HEK293T (cell line): ENCODE results near the gene ARHGEF39.

Experiments
- CTCF ChIA-PET: fragments of 350-600 bp; formaldehyde crosslinking; extraction: SDS; loops from one replicate; lab custom pipeline; 2021; ENCODE audit warnings: antibody characterized with exemption, inconsistent platforms; lab: Yijun Ruan, JAX
- POLR2A ChIA-PET: fragments of 350-600 bp; formaldehyde crosslinking; extraction: SDS; loops from one replicate; lab custom pipeline; 2020; ENCODE audit warnings: antibody characterized with exemption, inconsistent platforms; lab: Yijun Ruan, JAX
- DNase-seq: peaks from one replicate; pipeline ENCODE4 v3.0.0; 2012; ENCODE audit warnings: mixed read lengths; ENCODE audit errors: extremely low spot score
- ARNT ChIP-seq: fragments of 450-650 bp; IDR thresholded peaks from 2 replicates; pipeline ENCODE4 v1.6.1; 2017; ENCODE audit warnings: mild to moderate bottlenecking
- BHLHE40 ChIP-seq: fragments of 450-650 bp; IDR thresholded peaks from 2 replicates; pipeline ENCODE4 v1.6.1; 2016; ENCODE audit warnings: mild to moderate bottlenecking, moderate library complexity, borderline replicate concordance
- CTBP1 ChIP-seq: fragments of 450-650 bp; IDR thresholded peaks from 2 replicates; pipeline ENCODE4 v1.6.1; 2016; ENCODE audit warnings: borderline replicate concordance
- ELF4 ChIP-seq: fragments of 450-650 bp; IDR thresholded peaks from 2 replicates; pipeline ENCODE4 v1.6.1; 2017; ENCODE audit warnings: antibody characterized with exemption
- FOXA1 ChIP-seq: fragments of 450-650 bp; IDR thresholded peaks from 2 replicates; pipeline ENCODE4 v1.6.1; 2016; ENCODE audit warnings: mild to moderate bottlenecking
- FOXK2 ChIP-seq: fragments of 450-650 bp; IDR thresholded peaks from 2 replicates; pipeline ENCODE4 v1.6.1; 2016; ENCODE audit warnings: mild to moderate bottlenecking
- FOXM1 ChIP-seq: fragments of 450-650 bp; IDR thresholded peaks from 2 replicates; pipeline ENCODE4 v1.6.1; 2017; ENCODE audit warnings: mild to moderate bottlenecking, borderline replicate concordance
- HDGF ChIP-seq: fragments of 450-650 bp; IDR thresholded peaks from 2 replicates; pipeline ENCODE4 v1.6.1; 2017; ENCODE audit warnings: antibody characterized with exemption, borderline replicate concordance
- L3MBTL2 ChIP-seq: fragments of 450-650 bp; conservative IDR thresholded peaks from 2 replicates; pipeline ENCODE4 v1.6.1; 2016; ENCODE audit warnings: mild to moderate bottlenecking
- LEF1 ChIP-seq: fragments of 450-650 bp; IDR thresholded peaks from 2 replicates; pipeline ENCODE4 v1.6.1; 2017; ENCODE audit warnings: mild to moderate bottlenecking, borderline replicate concordance
- NFRKB ChIP-seq: fragments of 450-650 bp; IDR thresholded peaks from 2 replicates; pipeline ENCODE4 v1.6.1; 2016; ENCODE audit warnings: mild to moderate bottlenecking, moderate library complexity
- SP1 ChIP-seq: fragments of 450-650 bp; IDR thresholded peaks from 2 replicates; pipeline ENCODE4 v1.6.1; 2017
- SUZ12 ChIP-seq: fragments of 450-650 bp; IDR thresholded peaks from 2 replicates; pipeline ENCODE4 v1.6.1; 2016; ENCODE audit warnings: mild to moderate bottlenecking
- TARDBP ChIP-seq: fragments of 450-650 bp; IDR thresholded peaks from 2 replicates; pipeline ENCODE4 v1.6.1; 2016
- ZNF384 ChIP-seq: fragments of 450-650 bp; IDR thresholded peaks from 2 replicates; pipeline ENCODE4 v1.6.1; 2016
- TF ChIP-seq, protein P1 (sequence below): fragments of 450-650 bp; IDR thresholded peaks from 2 replicates; pipeline ENCODE4 v1.6.1; 2016

ARHGEF39 gene

DNA sequence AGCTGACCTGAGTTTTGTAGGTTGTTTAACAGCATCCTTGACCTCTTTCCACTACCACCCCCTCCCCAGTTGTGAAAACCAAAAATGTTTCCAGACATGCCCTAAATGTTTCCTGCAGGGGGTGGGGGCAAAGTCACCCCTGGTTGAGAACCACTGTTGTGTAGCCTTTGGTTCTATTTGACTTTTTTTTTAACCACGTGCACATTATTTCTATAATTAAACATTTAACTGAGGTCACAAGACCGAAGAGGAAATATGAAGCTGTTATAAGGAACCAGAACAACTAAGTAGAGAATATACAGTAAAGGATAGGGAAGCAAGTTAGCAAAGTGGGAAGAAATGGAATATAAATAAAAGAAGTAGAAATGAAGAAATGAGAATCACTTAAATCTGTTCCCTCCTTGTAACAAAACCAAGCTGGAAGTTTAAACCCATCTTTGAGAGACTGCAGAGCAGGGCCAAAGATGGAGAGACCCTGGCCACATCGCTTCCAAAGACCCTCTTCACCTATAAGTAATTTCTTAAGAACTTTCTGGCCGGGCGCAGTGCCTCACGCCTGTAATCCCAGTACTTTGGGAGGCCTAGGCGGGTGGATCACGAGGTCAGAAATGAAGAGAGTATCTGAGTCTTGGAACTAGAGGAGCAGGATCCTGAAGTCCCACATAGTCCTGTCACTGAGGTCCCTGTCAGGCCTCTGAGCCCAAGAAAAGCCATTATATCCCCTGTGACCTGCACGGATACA, 28.7 kb downstream of the ARHGEF39 start:
- DNase-seq, result no peak
- TF ChIP-seq LEF1 (no peak), SUZ12 (no peak), SP1 (no peak), ZNF384 (no peak), ARNT (no peak), NFRKB (no peak), L3MBTL2 (no peak), FOXK2 (no peak), CTBP1 (no peak), FOXA1 (no peak), ELF4 (no peak), FOXM1 (no peak), BHLHE40 (no peak), HDGF (no peak), TARDBP (no peak)
- TF ChIP-seq, protein P1, sequence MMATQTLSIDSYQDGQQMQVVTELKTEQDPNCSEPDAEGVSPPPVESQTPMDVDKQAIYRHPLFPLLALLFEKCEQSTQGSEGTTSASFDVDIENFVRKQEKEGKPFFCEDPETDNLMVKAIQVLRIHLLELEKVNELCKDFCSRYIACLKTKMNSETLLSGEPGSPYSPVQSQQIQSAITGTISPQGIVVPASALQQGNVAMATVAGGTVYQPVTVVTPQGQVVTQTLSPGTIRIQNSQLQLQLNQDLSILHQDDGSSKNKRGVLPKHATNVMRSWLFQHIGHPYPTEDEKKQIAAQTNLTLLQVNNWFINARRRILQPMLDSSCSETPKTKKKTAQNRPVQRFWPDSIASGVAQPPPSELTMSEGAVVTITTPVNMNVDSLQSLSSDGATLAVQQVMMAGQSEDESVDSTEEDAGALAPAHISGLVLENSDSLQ, result no peak
- CTCF ChIA-PET, result no interaction called here
- POLR2A ChIA-PET, result no interaction called here

DNA sequence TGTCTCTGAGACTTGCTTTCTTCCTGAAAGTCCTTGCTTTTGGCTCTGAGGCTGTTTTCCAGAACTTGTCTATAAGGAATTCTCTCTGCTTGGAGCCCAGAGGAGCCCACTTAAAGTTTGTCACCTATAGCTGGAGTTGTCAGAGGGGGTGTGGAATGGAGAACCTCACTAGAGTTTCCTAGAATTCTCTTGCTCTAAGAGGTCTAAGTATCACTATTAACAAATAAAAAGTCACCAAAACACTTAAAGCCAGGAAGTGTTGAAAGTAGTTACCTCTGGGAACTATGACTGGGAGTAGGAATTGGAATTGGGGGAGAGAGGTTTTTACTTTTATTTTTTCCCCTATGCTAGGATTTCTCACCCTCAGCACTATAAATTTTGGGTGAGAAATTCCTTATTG, 29.3 kb downstream of the ARHGEF39 start:
- no peak for DNase-seq
- ChIA-PET CTCF (interaction anchor here (0.7 kb wide), 1 partner anchor 640 kb away, joined by 3 read pairs; no protein-coding TSS in a partner anchor), POLR2A (no interaction called here)
- no peak for TF ChIP-seq ELF4
- no peak for TF ChIP-seq SP1
- no peak for TF ChIP-seq SUZ12
- no peak for TF ChIP-seq NFRKB
- no peak for TF ChIP-seq LEF1
- no peak for TF ChIP-seq CTBP1
- no peak for TF ChIP-seq ARNT
- TF ChIP-seq, protein P1, result no peak
- no peak for TF ChIP-seq FOXM1
- no peak for TF ChIP-seq L3MBTL2
- TF ChIP-seq FOXA1, result no peak
- no peak for TF ChIP-seq FOXK2
- no peak for TF ChIP-seq BHLHE40
- no peak for TF ChIP-seq HDGF
- TF ChIP-seq TARDBP, result no peak
- no peak for TF ChIP-seq ZNF384

DNA sequence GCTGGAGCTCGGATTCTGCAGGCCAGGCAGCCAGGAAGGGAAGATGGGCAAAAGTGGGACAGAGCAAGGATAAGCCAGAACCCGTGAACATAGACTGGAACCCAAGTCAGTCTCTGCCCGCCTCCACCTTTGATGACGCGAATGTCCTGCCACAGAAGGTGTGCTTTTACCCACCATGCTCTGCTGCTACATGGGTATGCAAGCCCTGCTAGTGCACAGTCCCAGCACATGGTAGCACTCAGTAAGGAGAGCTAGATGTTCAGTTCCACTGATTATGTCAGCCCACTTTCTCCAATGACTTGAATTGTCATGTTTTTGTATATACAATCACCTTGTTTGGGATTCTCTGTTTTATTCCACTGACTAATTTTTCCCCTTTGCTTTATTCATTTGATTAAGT, 35.4 kb downstream of the ARHGEF39 start:
- ChIA-PET CTCF (interaction anchor here (0.6 to 1.0 kb wide), 2 partner anchors 18 to 50 kb away, joined by 3 to 4 read pairs; no protein-coding TSS in a partner anchor), POLR2A (no interaction called here)
- TF ChIP-seq SUZ12, result no peak
- no peak for TF ChIP-seq CTBP1
- no peak for TF ChIP-seq NFRKB
- no peak for TF ChIP-seq HDGF
- TF ChIP-seq SP1, result no peak
- TF ChIP-seq ELF4, result no peak
- TF ChIP-seq ZNF384, result no peak
- TF ChIP-seq TARDBP, result no peak
- no peak for TF ChIP-seq FOXM1
- no peak for TF ChIP-seq LEF1
- no peak for TF ChIP-seq ARNT
- TF ChIP-seq, protein P1, result no peak
- no peak for TF ChIP-seq L3MBTL2
- TF ChIP-seq FOXA1, result no peak
- DNase-seq, result no peak

DNA sequence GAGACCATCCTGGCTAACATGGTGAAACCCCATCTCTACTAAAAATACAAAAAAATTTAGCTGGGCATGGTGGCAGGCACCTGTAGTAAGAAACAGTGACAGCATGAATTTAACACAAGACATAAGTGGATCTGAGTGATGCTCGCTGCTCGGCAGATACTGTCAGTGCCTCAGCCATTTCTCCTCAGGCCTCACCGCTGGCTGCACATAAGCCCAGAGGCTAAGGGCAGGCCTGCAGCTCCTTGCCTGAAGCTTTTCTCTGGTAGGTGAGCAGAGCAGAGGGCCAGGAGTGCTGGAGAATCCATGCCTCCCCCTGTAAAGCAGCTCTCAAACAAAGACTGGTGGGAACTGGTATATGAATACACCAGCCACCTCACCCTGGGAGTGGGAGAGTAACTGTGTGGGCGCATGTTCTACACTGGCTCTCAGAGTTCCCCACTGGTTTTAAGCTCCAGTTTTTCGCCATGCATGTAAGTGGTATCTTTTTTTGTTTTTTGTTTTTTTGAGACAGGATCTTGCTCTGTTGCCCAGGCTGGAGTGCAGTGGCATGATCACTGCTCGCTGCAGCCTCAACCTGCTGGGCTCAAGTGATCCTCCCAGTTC, 36.5 kb downstream of the ARHGEF39 start:
- POLR2A ChIA-PET, result interaction anchor here (1.2 kb wide), 1 partner anchor 18 kb away, joined by 3 read pairs; no protein-coding TSS in a partner anchor
- no peak for TF ChIP-seq ZNF384
- TF ChIP-seq HDGF, result no peak
- no peak for TF ChIP-seq TARDBP
- no peak for TF ChIP-seq FOXM1
- no peak for TF ChIP-seq ELF4
- TF ChIP-seq L3MBTL2, result no peak
- no peak for TF ChIP-seq LEF1
- TF ChIP-seq SUZ12, result no peak
- TF ChIP-seq, protein P1, result no peak
- TF ChIP-seq SP1, result no peak
- no peak for TF ChIP-seq BHLHE40
- no peak for TF ChIP-seq ARNT
- TF ChIP-seq FOXK2, result no peak
- TF ChIP-seq CTBP1, result no peak
- TF ChIP-seq NFRKB, result no peak
- CTCF ChIA-PET, result interaction anchor here (1.0 kb wide), 1 partner anchor 17 kb away, joined by 4 read pairs; no protein-coding TSS in a partner anchor
- DNase-seq, result no peak

DNA sequence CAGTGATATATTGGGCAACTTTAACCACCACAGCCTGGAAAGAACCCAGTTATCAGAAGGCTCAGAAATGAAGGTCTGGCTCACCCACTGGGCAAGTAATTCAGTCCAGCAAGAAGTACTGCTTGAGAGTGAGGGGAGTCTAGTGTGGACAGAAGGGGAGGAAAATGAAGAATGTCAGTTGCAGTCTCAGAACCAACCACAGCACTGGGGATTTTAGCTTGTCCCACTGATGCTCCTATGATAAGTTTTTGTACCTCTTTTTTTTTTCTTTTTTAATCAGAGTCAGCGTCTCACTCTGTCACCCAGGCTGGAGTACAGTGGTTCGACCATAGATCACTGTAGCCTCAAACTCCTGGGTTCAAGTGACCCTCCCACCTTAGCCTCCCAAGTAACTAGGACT, 37.4 kb downstream of the ARHGEF39 start:
- DNase-seq, result no peak
- CTCF ChIA-PET, result no interaction called here
- POLR2A ChIA-PET, result no interaction called here
- TF ChIP-seq NFRKB (no peak), FOXA1 (no peak), SP1 (no peak), L3MBTL2 (no peak), ELF4 (no peak), FOXM1 (no peak), SUZ12 (no peak), BHLHE40 (no peak), ZNF384 (no peak), HDGF (no peak), CTBP1 (no peak)
